HL-60 (cell line): ENCODE measurements around the gene NCS1.

ENCODE experiments used
- CTCF ChIP-seq: IDR thresholded peaks from one replicate; pipeline ENCODE4 v1.5.1; 2011; ENCODE audit warnings: low read length, control low read depth, inconsistent platforms; ENCODE audit not compliant: insufficient read depth
- GABPA ChIP-seq: IDR thresholded peaks from 2 replicates; pipeline ENCODE4 v1.6.1; 2012; ENCODE audit warnings: low read depth
- POLR2AphosphoS5 ChIP-seq: IDR thresholded peaks from 2 replicates; pipeline ENCODE4 v1.6.1; 2012; ENCODE audit warnings: low read depth
- REST ChIP-seq: IDR thresholded peaks from 2 replicates; pipeline ENCODE4 v1.6.1; 2012; ENCODE audit warnings: low read depth; ENCODE audit not compliant: insufficient replicate concordance
- SPI1 ChIP-seq: IDR thresholded peaks from 2 replicates; pipeline ENCODE4 v1.6.1; 2012; ENCODE audit warnings: low read depth, mild to moderate bottlenecking, borderline replicate concordance

GRCh38 chr9:130179331-130179907, 7.2 kb downstream of the NCS1 start:
- TF ChIP-seq REST (no peak), CTCF (no peak), POLR2AphosphoS5 (no peak), SPI1 (no peak), GABPA (no peak)
